ENCODE measurements around the gene EML1. TPM values are rescaled to one million over a fixed set of nuclear protein-coding genes. Genes with fewer than 3 reads are reported as not detected.

EML1 gene
- total RNA-seq, 1 donor from 2014 or later = 57.2 TPM

- Mint-ChIP-seq H3K27me3 (ENCODE audit: insufficient read depth, low read depth) (peaks cover 11% of the 10 kb centered on the region), H3K27ac (no peak overlapping the region), H3K36me3 (no peaks in the 10 kb centered on the region), H3K4me1 (no peaks in the 10 kb centered on the region), H3K4me3 (no peak overlapping the region), H3K9me3 (peaks cover 7% of the 10 kb centered on the region)
- no peak for DNase-seq (ENCODE audit: low spot score)
- no peak overlapping the region for H3K4me3 ChIP-seq
- H4K20me1 ChIP-seq (ENCODE audit: low read depth) = no peaks in the 10 kb centered on the region
- H3K4me2 ChIP-seq = no peak overlapping the region
- no peak overlapping the region for H2AFZ ChIP-seq (replicated peaks)
- H3K4me1 ChIP-seq = no peaks in the 10 kb centered on the region
- no peak overlapping the region for H3K9ac ChIP-seq
- TF ChIP-seq, protein P1, sequence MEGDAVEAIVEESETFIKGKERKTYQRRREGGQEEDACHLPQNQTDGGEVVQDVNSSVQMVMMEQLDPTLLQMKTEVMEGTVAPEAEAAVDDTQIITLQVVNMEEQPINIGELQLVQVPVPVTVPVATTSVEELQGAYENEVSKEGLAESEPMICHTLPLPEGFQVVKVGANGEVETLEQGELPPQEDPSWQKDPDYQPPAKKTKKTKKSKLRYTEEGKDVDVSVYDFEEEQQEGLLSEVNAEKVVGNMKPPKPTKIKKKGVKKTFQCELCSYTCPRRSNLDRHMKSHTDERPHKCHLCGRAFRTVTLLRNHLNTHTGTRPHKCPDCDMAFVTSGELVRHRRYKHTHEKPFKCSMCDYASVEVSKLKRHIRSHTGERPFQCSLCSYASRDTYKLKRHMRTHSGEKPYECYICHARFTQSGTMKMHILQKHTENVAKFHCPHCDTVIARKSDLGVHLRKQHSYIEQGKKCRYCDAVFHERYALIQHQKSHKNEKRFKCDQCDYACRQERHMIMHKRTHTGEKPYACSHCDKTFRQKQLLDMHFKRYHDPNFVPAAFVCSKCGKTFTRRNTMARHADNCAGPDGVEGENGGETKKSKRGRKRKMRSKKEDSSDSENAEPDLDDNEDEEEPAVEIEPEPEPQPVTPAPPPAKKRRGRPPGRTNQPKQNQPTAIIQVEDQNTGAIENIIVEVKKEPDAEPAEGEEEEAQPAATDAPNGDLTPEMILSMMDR (IDR thresholded peaks at IDR 0.05) = no peak
- no peak for TF ChIP-seq EZH2phosphoT487 (IDR thresholded peaks at IDR 0.05)
- no peak for TF ChIP-seq EZH2 (IDR thresholded peaks at IDR 0.05)
- no peaks in the 10 kb centered on the region for H3F3A ChIP-seq (ENCODE audit: low read depth)
- no peak overlapping the region for H3K27ac ChIP-seq
- H3K36me3 ChIP-seq = no peaks in the 10 kb centered on the region
- peaks cover 3% of the 10 kb centered on the region for H3K9me3 ChIP-seq (ENCODE audit: low read depth)
- no peaks in the 10 kb centered on the region for H3K79me2 ChIP-seq (ENCODE audit: low read depth)
- no peaks in the 10 kb centered on the region for H3K27me3 ChIP-seq
Measured at GRCh38 chr14:99780690-99781089, 12.5 kb upstream of the EML1 start.

- H3K27ac Mint-ChIP-seq = no peak overlapping the region
Measured at GRCh38 chr14:99781091-99781490, 12.1 kb upstream of the EML1 start.

DNA sequence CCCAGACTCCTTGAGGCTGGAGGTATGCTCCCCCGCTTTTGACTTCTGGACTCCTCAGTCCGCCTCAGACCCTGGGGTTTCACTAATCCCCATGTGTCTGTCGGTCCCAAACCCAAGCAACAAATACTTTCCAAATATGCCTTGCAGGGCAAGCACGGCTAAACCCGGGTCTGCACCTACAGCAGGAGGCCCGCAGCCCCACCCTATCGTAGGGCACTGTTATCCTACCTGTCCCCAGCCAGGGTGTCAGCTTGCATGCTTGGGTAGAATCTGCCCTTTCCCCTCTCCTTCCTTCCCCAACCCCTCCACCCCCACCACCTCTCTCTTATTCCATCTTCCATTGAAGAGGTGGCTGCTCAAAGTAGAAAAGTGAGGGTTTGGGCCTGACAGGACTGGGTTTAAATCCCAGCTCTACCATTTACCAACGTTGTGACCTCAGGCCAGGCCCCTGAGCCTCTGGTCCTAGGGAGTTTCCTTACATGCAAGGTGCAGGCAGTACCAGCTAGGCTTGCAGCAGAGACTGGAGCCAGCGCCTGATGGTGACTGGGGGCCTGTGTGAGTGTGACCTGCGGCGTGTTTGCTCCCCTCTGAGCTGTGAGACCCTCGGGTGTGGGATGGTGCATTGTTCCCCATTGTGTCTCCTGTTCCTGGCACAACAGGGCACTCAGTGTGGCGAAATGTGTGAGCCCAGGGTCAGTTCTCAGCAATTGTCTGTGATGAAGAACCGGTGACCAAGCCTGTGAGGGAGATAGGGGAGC, 11.2 kb upstream of the EML1 start:
- Histone ChIP-seq H3K4me2 (no peak overlapping the region), H3K9ac (no peak overlapping the region), H3F3A (ENCODE audit: low read depth) (no peaks in the 10 kb centered on the region), H3K4me1 (no peaks in the 10 kb centered on the region), H3K9me3 (ENCODE audit: low read depth) (peaks cover 3% of the 10 kb centered on the region), H3K27ac (no peak overlapping the region), H4K20me1 (ENCODE audit: low read depth) (no peaks in the 10 kb centered on the region), H2AFZ (replicated peaks) (no peak overlapping the region), H3K27me3 (no peaks in the 10 kb centered on the region), H3K36me3 (no peaks in the 10 kb centered on the region), H3K79me2 (ENCODE audit: low read depth) (no peaks in the 10 kb centered on the region), H3K4me3 (no peak overlapping the region)
- Mint-ChIP-seq H3K36me3 (no peaks in the 10 kb centered on the region), H3K9me3 (peaks cover 7% of the 10 kb centered on the region), H3K4me1 (no peaks in the 10 kb centered on the region), H3K4me3 (no peak overlapping the region), H3K27me3 (ENCODE audit: insufficient read depth, low read depth) (peaks cover 12% of the 10 kb centered on the region), H3K27ac (no peak overlapping the region)
- TF ChIP-seq EZH2phosphoT487 (IDR thresholded peaks at IDR 0.05) (no peak), EZH2 (IDR thresholded peaks at IDR 0.05) (no peak)
- TF ChIP-seq, protein P1 (IDR thresholded peaks at IDR 0.05) = no peak
- no peak for DNase-seq (ENCODE audit: low spot score)

More at GRCh38 chr14:99781091-99781490, 12.1 kb upstream of the EML1 start:
- H3K9me3 ChIP-seq (ENCODE audit: low read depth) = peaks cover 3% of the 10 kb centered on the region
- no peak overlapping the region for H3K27ac ChIP-seq
- H3K4me1 ChIP-seq = no peaks in the 10 kb centered on the region
- H3K4me3 ChIP-seq = no peak overlapping the region
- H3K9ac ChIP-seq = no peak overlapping the region
- no peaks in the 10 kb centered on the region for H3F3A ChIP-seq (ENCODE audit: low read depth)
- Mint-ChIP-seq H3K4me3 (no peak overlapping the region), H3K9me3 (peaks cover 7% of the 10 kb centered on the region), H3K27me3 (ENCODE audit: insufficient read depth, low read depth) (peaks cover 11% of the 10 kb centered on the region), H3K4me1 (no peaks in the 10 kb centered on the region), H3K36me3 (no peaks in the 10 kb centered on the region)
- TF ChIP-seq EZH2phosphoT487 (IDR thresholded peaks at IDR 0.05) = no peak
- TF ChIP-seq, protein P1 (IDR thresholded peaks at IDR 0.05) = no peak
- no peak for TF ChIP-seq EZH2 (IDR thresholded peaks at IDR 0.05)
- no peaks in the 10 kb centered on the region for H3K27me3 ChIP-seq
- no peak overlapping the region for H2AFZ ChIP-seq (replicated peaks)
- no peaks in the 10 kb centered on the region for H3K36me3 ChIP-seq
- no peak for DNase-seq (ENCODE audit: low spot score)
- no peaks in the 10 kb centered on the region for H3K79me2 ChIP-seq (ENCODE audit: low read depth)
- no peak overlapping the region for H3K4me2 ChIP-seq
- no peaks in the 10 kb centered on the region for H4K20me1 ChIP-seq (ENCODE audit: low read depth)

Data from neural progenitor cell (in vitro differentiated cells).